Activated CD4-positive, alpha-beta T cell treated with anti-CD3 and anti-CD28 coated beads, Interleukin-2, amount 10 ng/mL, durations not matched to agents 7 days and 5 days (primary cell): ENCODE data around the gene SAMHD1. TPM values are rescaled to one million over a fixed set of nuclear protein-coding genes. Genes with fewer than 3 reads are reported as not detected.
"Not testable (repeated sequence)": the region's sequence is repeated elsewhere in the genome, so short reads cannot be mapped to it uniquely, and the experiment has no call there.

Source experiments
- CTCF ChIA-PET: fragments of 350-600 bp; sonication (Branson Sonifier 250); formaldehyde crosslinking; loops from one replicate; lab custom pipeline; 2021; ENCODE audit warnings: antibody characterized with exemption; lab: Charles Lee
- POLR2A ChIA-PET: fragments of 350-600 bp; sonication (Branson Sonifier 250); formaldehyde crosslinking; loops from one replicate; lab custom pipeline; 2021; ENCODE audit warnings: antibody characterized with exemption; lab: Charles Lee
- DNase-seq: peaks from one replicate; pipeline ENCODE4 v3.0.0-alpha.2; 2020
- H3K27ac Mint-ChIP-seq: one replicate; pipeline ENCODE4 v1.8.0; 2021; ENCODE audit warnings: mild to moderate bottlenecking, moderate library complexity, mixed read lengths
- H3K27me3 Mint-ChIP-seq: one replicate; pipeline ENCODE4 v1.8.0; 2021; ENCODE audit warnings: mixed read lengths
- H3K36me3 Mint-ChIP-seq: one replicate; pipeline ENCODE4 v1.8.0; 2021; ENCODE audit warnings: low read depth, mixed read lengths
- H3K4me1 Mint-ChIP-seq: one replicate; pipeline ENCODE4 v1.8.0; 2021; ENCODE audit warnings: mixed read lengths
- H3K4me3 Mint-ChIP-seq: one replicate; pipeline ENCODE4 v1.8.0; 2021; ENCODE audit warnings: mild to moderate bottlenecking, moderate library complexity, mixed read lengths
- H3K9me3 Mint-ChIP-seq: one replicate; pipeline ENCODE4 v1.8.0; 2021; ENCODE audit warnings: mixed read lengths
- total RNA-seq, 2 experiments: library from RNA; stranded (reverse); gene quantifications; one replicate each; pipeline ENCODE4 v1.2.3, GENCODE V29; 2021

Gene SAMHD1
- 100 to 1,000 TPM; 396 to 408 TPM for total RNA-seq

DNA sequence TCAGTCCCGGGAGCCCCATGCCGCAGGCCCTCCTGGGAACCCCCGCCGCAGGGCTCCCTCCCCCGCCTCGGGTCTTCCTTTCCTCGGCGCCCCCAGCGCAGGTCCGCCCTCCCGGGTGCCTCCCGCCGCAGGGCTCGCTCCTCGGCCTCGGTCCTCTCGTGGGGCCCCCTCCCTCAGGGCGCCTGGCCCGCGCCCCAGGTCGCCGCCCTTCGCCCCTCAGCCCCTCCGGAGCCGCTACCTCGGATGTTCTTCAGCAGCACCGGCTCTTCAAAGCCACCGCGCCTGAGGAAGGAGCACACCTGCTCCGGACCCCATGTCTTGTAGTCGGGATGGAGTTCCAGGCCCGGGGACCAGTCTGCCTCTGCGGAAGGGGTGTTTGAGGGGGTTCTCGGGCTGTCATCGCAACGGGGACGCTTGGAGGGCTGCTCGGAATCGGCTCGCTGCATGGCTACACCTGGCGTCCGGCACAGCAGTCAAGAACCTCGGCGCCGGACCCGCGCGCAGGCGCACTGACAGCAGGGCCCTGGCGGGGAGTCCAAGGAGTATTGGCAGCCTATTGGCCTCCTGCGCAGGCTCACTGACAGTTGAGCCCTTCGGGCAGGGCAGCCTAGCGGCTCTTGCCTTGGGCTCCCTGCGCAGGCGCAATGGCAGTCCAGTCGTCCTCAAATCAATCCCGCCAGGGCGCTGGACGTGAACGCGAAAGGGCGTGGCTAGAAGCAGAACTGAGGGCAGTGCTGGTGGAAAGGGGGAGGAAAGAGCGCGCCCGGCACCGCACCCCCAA, at the start of gene SAMHD1:
SAMHD1 (minus strand) TSS at position 511 of the 781 bp plus-strand sequence; CDS start at position 446, 65 bp downstream.
- H3K9me3 Mint-ChIP-seq = peaks cover 2% of the 10 kb centered on the region
- H3K36me3 Mint-ChIP-seq = peaks cover 39% of the 10 kb centered on the region
- peak; percentile 88 for DNase-seq
- H3K4me3 Mint-ChIP-seq = peak within 1 kb of the TSS; percentile 99
- POLR2A ChIA-PET = no interaction called here
- H3K27me3 Mint-ChIP-seq = no peaks in the 10 kb centered on the region
- peaks cover 41% of the 10 kb centered on the region for H3K4me1 Mint-ChIP-seq
- peak within 1 kb of the TSS; percentile 95 for H3K27ac Mint-ChIP-seq
- CTCF ChIA-PET = no interaction called here

- Mint-ChIP-seq H3K4me1 (peaks cover 21% of the 10 kb centered on the region), H3K36me3 (peaks cover 52% of the 10 kb centered on the region)
- H3K9me3 Mint-ChIP-seq, CTCF ChIA-PET, H3K4me3 Mint-ChIP-seq, H3K27me3 Mint-ChIP-seq, H3K27ac Mint-ChIP-seq, POLR2A ChIA-PET, DNase-seq: not testable (repeated sequence)
These were observed 48.7 kb upstream of the SAMHD1 start for GRCh38 chr20:37000171-37000570.

DNA sequence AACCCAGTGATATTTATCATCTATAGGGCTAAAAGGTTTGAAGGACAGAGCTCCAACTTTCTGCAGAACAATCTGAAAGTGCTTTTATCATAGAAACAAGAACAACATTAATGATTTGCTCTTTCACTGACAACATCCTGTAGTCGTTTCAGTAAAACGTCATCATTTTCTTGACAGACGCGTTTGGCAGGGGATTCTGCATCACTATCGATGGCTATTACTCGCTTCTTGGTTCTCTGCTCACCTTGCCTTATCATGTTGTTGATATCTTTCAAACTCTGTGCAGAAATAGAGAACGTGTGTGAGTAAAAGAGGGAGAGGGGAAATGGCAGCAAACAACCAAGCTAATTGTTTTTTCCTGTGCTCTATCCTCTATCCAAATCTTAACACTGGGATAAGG, 47.1 kb upstream of the SAMHD1 start:
- Mint-ChIP-seq H3K4me1 (peaks cover 24% of the 10 kb centered on the region), H3K27ac (peak overlapping the region; percentile 83), H3K36me3 (peaks cover 66% of the 10 kb centered on the region), H3K27me3 (no peaks in the 10 kb centered on the region), H3K9me3 (peaks cover 7% of the 10 kb centered on the region), H3K4me3 (no peak overlapping the region)
- ChIA-PET POLR2A (interaction anchor here (0.6 kb wide), 1 partner anchor 32 kb away, joined by 3 read pairs; no protein-coding TSS in a partner anchor), CTCF (interaction anchor here (0.8 to 0.9 kb wide), 2 partner anchors 10 to 26 kb away, joined by 3 to 4 read pairs; no protein-coding TSS in a partner anchor)
- no peak for DNase-seq

DNA sequence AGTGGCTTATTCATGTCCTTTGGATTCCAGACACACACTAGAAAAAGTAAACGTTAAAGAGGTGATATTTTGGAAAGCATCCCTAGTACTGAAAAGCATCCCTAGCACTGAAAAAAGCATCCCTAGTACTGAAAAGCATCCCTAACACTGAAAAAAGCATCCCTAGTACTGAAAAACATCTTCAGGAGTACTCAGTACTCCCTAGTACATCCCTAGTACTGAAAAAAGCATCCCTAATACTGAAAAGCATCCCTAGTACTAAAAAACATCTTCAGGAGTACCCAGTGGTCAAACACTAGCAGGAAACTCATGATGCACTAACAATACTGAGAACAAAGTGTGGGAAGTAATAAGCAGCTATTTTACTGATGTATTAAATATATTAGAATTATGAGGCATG, 45.6 kb upstream of the SAMHD1 start:
- ChIA-PET POLR2A (no interaction called here), CTCF (interaction anchor here (0.9 to 1.4 kb wide), 2 partner anchors 11 to 17 kb away, joined by 3 to 4 read pairs; no protein-coding TSS in a partner anchor)
- no peaks in the 10 kb centered on the region for H3K27me3 Mint-ChIP-seq
- H3K9me3 Mint-ChIP-seq = peaks cover 14% of the 10 kb centered on the region
- H3K4me3 Mint-ChIP-seq = no peak overlapping the region
- DNase-seq = no peak
- peaks cover 63% of the 10 kb centered on the region for H3K36me3 Mint-ChIP-seq
- no peak overlapping the region for H3K27ac Mint-ChIP-seq
- peaks cover 24% of the 10 kb centered on the region for H3K4me1 Mint-ChIP-seq

GRCh38 chr20:36994221-36994620, 42.7 kb upstream of the SAMHD1 start:
- CTCF ChIA-PET = interaction anchor here (1.1 kb wide), 1 partner anchor 102 kb away, joined by 4 read pairs; the partner anchor contains the start of gene RBL1
- Mint-ChIP-seq H3K4me1 (peaks cover 42% of the 10 kb centered on the region), H3K36me3 (peaks cover 73% of the 10 kb centered on the region), H3K9me3 (peaks cover 15% of the 10 kb centered on the region)
- H3K27me3 Mint-ChIP-seq, H3K4me3 Mint-ChIP-seq, POLR2A ChIA-PET, DNase-seq, H3K27ac Mint-ChIP-seq: not testable (repeated sequence)

GRCh38 chr20:36992802-36993334, 41.4 kb upstream of the SAMHD1 start:
- Mint-ChIP-seq H3K27me3 (no peaks in the 10 kb centered on the region), H3K4me3 (no peak overlapping the region), H3K36me3 (peaks cover 73% of the 10 kb centered on the region), H3K9me3 (peaks cover 23% of the 10 kb centered on the region), H3K4me1 (peaks cover 49% of the 10 kb centered on the region), H3K27ac (no peak overlapping the region)
- ChIA-PET POLR2A (no interaction called here), CTCF (no interaction called here)
- DNase-seq = no peak

- ChIA-PET CTCF (no interaction called here), POLR2A (no interaction called here)
- peaks cover 51% of the 10 kb centered on the region for H3K4me1 Mint-ChIP-seq
- peaks cover 23% of the 10 kb centered on the region for H3K9me3 Mint-ChIP-seq
- peak overlapping the region; percentile 76 for H3K27ac Mint-ChIP-seq
- no peak for DNase-seq
- H3K4me3 Mint-ChIP-seq = no peak overlapping the region
- no peaks in the 10 kb centered on the region for H3K27me3 Mint-ChIP-seq
- peaks cover 62% of the 10 kb centered on the region for H3K36me3 Mint-ChIP-seq
These were observed 40.2 kb upstream of the SAMHD1 start for GRCh38 chr20:36991703-36992102.

DNA sequence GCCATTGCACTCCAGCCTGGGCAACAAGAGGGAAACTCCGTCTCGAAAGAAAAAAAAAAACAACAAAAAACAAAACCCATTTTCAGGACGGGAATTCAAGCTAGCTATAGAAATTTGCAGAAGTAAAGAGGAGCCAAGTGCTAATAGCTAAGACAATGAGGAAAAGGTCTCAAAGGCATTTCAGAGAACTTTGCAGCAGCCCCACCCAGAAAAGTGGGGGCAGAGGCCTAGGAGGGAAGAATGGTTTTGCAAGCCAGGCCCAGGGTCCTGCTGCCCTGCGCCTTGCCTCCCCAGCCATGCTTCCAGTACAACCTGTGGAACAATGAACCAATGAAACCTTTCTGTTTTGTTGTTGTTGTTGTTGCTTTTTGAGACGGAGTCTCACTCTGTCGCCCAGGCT, 38.3 kb upstream of the SAMHD1 start:
- Mint-ChIP-seq H3K4me3 (no peak overlapping the region), H3K36me3 (peaks cover 47% of the 10 kb centered on the region), H3K27ac (peak overlapping the region; percentile 14), H3K9me3 (peaks cover 16% of the 10 kb centered on the region), H3K27me3 (no peaks in the 10 kb centered on the region), H3K4me1 (peaks cover 45% of the 10 kb centered on the region)
- ChIA-PET CTCF (no interaction called here), POLR2A (no interaction called here)
- DNase-seq = no peak

DNA sequence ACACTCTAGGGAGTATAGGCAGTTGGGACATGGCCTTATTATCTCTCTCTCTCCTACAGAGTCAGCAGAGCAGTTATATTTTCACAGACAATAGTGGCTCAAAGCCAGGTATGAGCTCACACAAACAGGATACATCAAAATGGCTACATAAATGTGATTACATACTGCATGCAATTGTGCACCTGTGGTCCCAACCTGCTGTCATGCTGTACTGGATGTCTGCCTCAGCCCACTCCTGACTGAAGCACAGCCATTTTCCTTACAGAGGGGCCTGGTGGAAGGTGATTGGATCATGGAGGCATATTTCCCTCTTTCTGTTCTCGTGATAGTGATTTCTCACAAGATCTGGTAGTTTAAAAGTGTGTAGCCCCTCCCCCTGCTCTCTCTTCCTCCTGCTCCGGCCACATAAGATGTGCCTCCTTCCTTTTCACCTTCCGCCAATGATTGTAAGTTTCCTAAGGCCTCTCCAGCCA, 37.0 kb upstream of the SAMHD1 start:
- peaks cover 44% of the 10 kb centered on the region for H3K4me1 Mint-ChIP-seq
- H3K27me3 Mint-ChIP-seq = no peaks in the 10 kb centered on the region
- H3K9me3 Mint-ChIP-seq = peaks cover 16% of the 10 kb centered on the region
- ChIA-PET POLR2A (no interaction called here), CTCF (interaction anchor here (0.6 to 1.0 kb wide), 2 partner anchors 10 to 26 kb away, joined by 3 read pairs; no protein-coding TSS in a partner anchor)
- peak overlapping the region; percentile 76 for H3K27ac Mint-ChIP-seq
- peak; percentile 14 for DNase-seq
- H3K36me3 Mint-ChIP-seq = peaks cover 35% of the 10 kb centered on the region
- H3K4me3 Mint-ChIP-seq = no peak overlapping the region

DNA sequence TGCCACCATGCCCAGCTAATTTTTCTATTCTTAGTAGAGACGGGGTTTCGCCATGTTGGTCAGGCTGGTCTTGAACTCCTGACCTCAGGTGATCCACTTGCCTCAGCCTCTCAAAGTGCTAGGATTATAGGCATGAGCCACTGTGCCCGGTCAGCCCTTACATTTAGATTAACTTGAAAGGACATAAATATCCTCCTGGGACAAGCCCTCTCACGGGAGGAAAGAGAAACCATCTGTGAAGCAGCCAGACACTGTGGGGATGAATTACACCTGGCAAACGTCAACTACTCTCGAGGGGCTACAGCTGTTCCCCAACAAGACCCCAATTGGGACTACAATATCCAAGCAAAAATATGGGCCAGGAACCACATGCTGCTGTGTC, 32.7 kb upstream of the SAMHD1 start:
- POLR2A ChIA-PET = no interaction called here
- peaks cover 9% of the 10 kb centered on the region for H3K9me3 Mint-ChIP-seq
- no peak overlapping the region for H3K4me3 Mint-ChIP-seq
- no peaks in the 10 kb centered on the region for H3K27me3 Mint-ChIP-seq
- no peak overlapping the region for H3K27ac Mint-ChIP-seq
- CTCF ChIA-PET = no interaction called here
- DNase-seq = no peak
- H3K36me3 Mint-ChIP-seq = peaks cover 14% of the 10 kb centered on the region
- H3K4me1 Mint-ChIP-seq = peaks cover 18% of the 10 kb centered on the region

GRCh38 chr20:36975099-36975818, 23.8 kb upstream of the SAMHD1 start:
- Mint-ChIP-seq H3K36me3 (peaks cover 16% of the 10 kb centered on the region), H3K4me3 (peak overlapping the region; percentile 69), H3K27me3 (no peaks in the 10 kb centered on the region), H3K4me1 (peaks cover 43% of the 10 kb centered on the region), H3K9me3 (peaks cover under 1% of the 10 kb centered on the region), H3K27ac (peak overlapping the region; percentile 95)
- peak; percentile 82 for DNase-seq
- CTCF ChIA-PET = interaction anchor here (0.6 kb wide), 2 partner anchors 38 to 981 kb away, joined by 4 to 5 read pairs; no protein-coding TSS in a partner anchor
- POLR2A ChIA-PET = no interaction called here

- H3K4me3 Mint-ChIP-seq = peak overlapping the region; percentile 69
- peak; percentile 27 for DNase-seq
- peak overlapping the region; percentile 95 for H3K27ac Mint-ChIP-seq
- POLR2A ChIA-PET = no interaction called here
- H3K36me3 Mint-ChIP-seq = peaks cover 22% of the 10 kb centered on the region
- CTCF ChIA-PET = interaction anchor here (0.6 to 1.1 kb wide), 2 partner anchors 36 to 981 kb away, joined by 3 to 5 read pairs; no protein-coding TSS in a partner anchor
- H3K27me3 Mint-ChIP-seq = no peaks in the 10 kb centered on the region
- H3K9me3 Mint-ChIP-seq = peaks cover 6% of the 10 kb centered on the region
- H3K4me1 Mint-ChIP-seq = peaks cover 49% of the 10 kb centered on the region
These were observed 23.2 kb upstream of the SAMHD1 start for GRCh38 chr20:36974660-36975059.
